Activated naive CD8-positive, alpha-beta T cell (primary cell): ENCODE measurements around the gene HNF4A.
"Not testable (repeated sequence)": the region's sequence is repeated elsewhere in the genome, so short reads cannot be mapped to it uniquely, and the experiment has no call there.

Experiments
- H3K27ac Mint-ChIP-seq: one replicate; pipeline ENCODE4 v1.8.0; 2021; ENCODE audit warnings: mixed read lengths
- H3K27me3 Mint-ChIP-seq: one replicate; pipeline ENCODE4 v1.8.0; 2021; ENCODE audit warnings: mixed read lengths
- H3K36me3 Mint-ChIP-seq: one replicate; pipeline ENCODE4 v1.8.0; 2021; ENCODE audit warnings: mixed read lengths
- H3K4me1 Mint-ChIP-seq: one replicate; pipeline ENCODE4 v1.8.0; 2021; ENCODE audit warnings: low read depth, mixed read lengths
- H3K4me3 Mint-ChIP-seq: one replicate; pipeline ENCODE4 v1.8.0; 2021; ENCODE audit warnings: mild to moderate bottlenecking, mixed read lengths
- H3K9me3 Mint-ChIP-seq: one replicate; pipeline ENCODE4 v1.8.0; 2021; ENCODE audit warnings: low read depth, mixed read lengths

The HNF4A gene

GRCh38 chr20:44463466-44463865, 108.0 kb downstream of the HNF4A start:
- Mint-ChIP-seq H3K36me3 (no peaks in the 10 kb centered on the region), H3K4me1 (no peaks in the 10 kb centered on the region)

GRCh38 chr20:44464514-44464913, 109.0 kb downstream of the HNF4A start:
- H3K36me3 Mint-ChIP-seq: no peaks in the 10 kb centered on the region
- no peaks in the 10 kb centered on the region for H3K4me1 Mint-ChIP-seq
- H3K9me3 Mint-ChIP-seq: no peaks in the 10 kb centered on the region
- H3K27ac Mint-ChIP-seq: no peak overlapping the region
- no peaks in the 10 kb centered on the region for H3K27me3 Mint-ChIP-seq
- no peak overlapping the region for H3K4me3 Mint-ChIP-seq

More at GRCh38 chr20:44463466-44463865, 108.0 kb downstream of the HNF4A start:
- Mint-ChIP-seq H3K9me3 (no peaks in the 10 kb centered on the region), H3K4me3 (no peak overlapping the region), H3K27ac (no peak overlapping the region), H3K27me3 (no peaks in the 10 kb centered on the region)

GRCh38 chr20:44465001-44465560, 109.6 kb downstream of the HNF4A start:
- Mint-ChIP-seq H3K27ac (no peak overlapping the region), H3K4me3 (no peak overlapping the region), H3K27me3 (no peaks in the 10 kb centered on the region), H3K36me3 (no peaks in the 10 kb centered on the region), H3K9me3 (no peaks in the 10 kb centered on the region), H3K4me1 (no peaks in the 10 kb centered on the region)

GRCh38 chr20:44467289-44467883, 111.9 kb downstream of the HNF4A start:
- Mint-ChIP-seq H3K4me3 (no peak overlapping the region), H3K9me3 (no peaks in the 10 kb centered on the region), H3K36me3 (no peaks in the 10 kb centered on the region), H3K27ac (no peak overlapping the region), H3K4me1 (no peaks in the 10 kb centered on the region), H3K27me3 (no peaks in the 10 kb centered on the region)

- H3K27ac Mint-ChIP-seq: no peak overlapping the region
- H3K4me1 Mint-ChIP-seq: no peaks in the 10 kb centered on the region
- H3K27me3 Mint-ChIP-seq: no peaks in the 10 kb centered on the region
- no peaks in the 10 kb centered on the region for H3K9me3 Mint-ChIP-seq
- no peak overlapping the region for H3K4me3 Mint-ChIP-seq
- H3K36me3 Mint-ChIP-seq: no peaks in the 10 kb centered on the region
These were observed 112.7 kb downstream of the HNF4A start for GRCh38 chr20:44468044-44468782.

GRCh38 chr20:44470327-44470726, 114.8 kb downstream of the HNF4A start:
- Mint-ChIP-seq H3K27me3 (no peaks in the 10 kb centered on the region), H3K9me3 (no peaks in the 10 kb centered on the region), H3K4me1 (peaks cover 4% of the 10 kb centered on the region), H3K36me3 (no peaks in the 10 kb centered on the region), H3K27ac (no peak overlapping the region), H3K4me3 (no peak overlapping the region)

- Mint-ChIP-seq H3K9me3 (no peaks in the 10 kb centered on the region), H3K4me1 (peaks cover 12% of the 10 kb centered on the region)
These were observed 116.0 kb downstream of the HNF4A start for GRCh38 chr20:44471481-44471882.

GRCh38 chr20:44472283-44472682, 116.8 kb downstream of the HNF4A start:
- H3K27ac Mint-ChIP-seq, H3K36me3 Mint-ChIP-seq, H3K4me3 Mint-ChIP-seq, H3K9me3 Mint-ChIP-seq, H3K27me3 Mint-ChIP-seq: not testable (repeated sequence)
- peaks cover 20% of the 10 kb centered on the region for H3K4me1 Mint-ChIP-seq

More at GRCh38 chr20:44471481-44471882, 116.0 kb downstream of the HNF4A start:
- Mint-ChIP-seq H3K4me3 (no peak overlapping the region), H3K36me3 (no peaks in the 10 kb centered on the region), H3K27ac (no peak overlapping the region), H3K27me3 (no peaks in the 10 kb centered on the region)

- Mint-ChIP-seq H3K9me3 (no peaks in the 10 kb centered on the region), H3K36me3 (peaks cover 3% of the 10 kb centered on the region), H3K27ac (peak overlapping the region; percentile 97), H3K4me3 (peak overlapping the region; percentile 94), H3K4me1 (peaks cover 24% of the 10 kb centered on the region), H3K27me3 (no peaks in the 10 kb centered on the region)
These were observed 119.8 kb downstream of the HNF4A start for GRCh38 chr20:44475372-44475693.

GRCh38 chr20:44475694-44476560, 120.4 kb downstream of the HNF4A start, which contains the start of gene TTPAL:
TSS of gene TTPAL (plus strand) at chr20:44475874. CDS start at chr20:44480000, 4,126 bp downstream.
- Mint-ChIP-seq H3K4me1 (peaks cover 24% of the 10 kb centered on the region), H3K27me3 (no peaks in the 10 kb centered on the region), H3K36me3 (peaks cover 3% of the 10 kb centered on the region)

GRCh38 chr20:44477151-44477550, 121.7 kb downstream of the HNF4A start:
- Mint-ChIP-seq H3K4me1 (peaks cover 24% of the 10 kb centered on the region), H3K9me3 (no peaks in the 10 kb centered on the region), H3K4me3 (peak overlapping the region; percentile 94), H3K36me3 (peaks cover 6% of the 10 kb centered on the region), H3K27ac (peak overlapping the region; percentile 97), H3K27me3 (no peaks in the 10 kb centered on the region)

More at GRCh38 chr20:44475694-44476560, 120.4 kb downstream of the HNF4A start, which contains the start of gene TTPAL:
- H3K9me3 Mint-ChIP-seq: no peaks in the 10 kb centered on the region
- H3K4me3 Mint-ChIP-seq: peak within 1 kb of the TSS; percentile 94
- H3K27ac Mint-ChIP-seq: peak within 1 kb of the TSS; percentile 97

GRCh38 chr20:44478206-44478605, 122.7 kb downstream of the HNF4A start:
- Mint-ChIP-seq H3K4me1 (peaks cover 24% of the 10 kb centered on the region), H3K9me3 (no peaks in the 10 kb centered on the region), H3K4me3 (no peak overlapping the region), H3K27me3 (no peaks in the 10 kb centered on the region), H3K27ac (no peak overlapping the region), H3K36me3 (peaks cover 6% of the 10 kb centered on the region)

- peaks cover 24% of the 10 kb centered on the region for H3K4me1 Mint-ChIP-seq
- no peak overlapping the region for H3K4me3 Mint-ChIP-seq
- no peaks in the 10 kb centered on the region for H3K9me3 Mint-ChIP-seq
- H3K36me3 Mint-ChIP-seq: peaks cover 8% of the 10 kb centered on the region
- H3K27ac Mint-ChIP-seq: no peak overlapping the region
- no peaks in the 10 kb centered on the region for H3K27me3 Mint-ChIP-seq
These were observed 124.1 kb downstream of the HNF4A start for GRCh38 chr20:44479643-44480042.

GRCh38 chr20:44480097-44480496, 124.6 kb downstream of the HNF4A start:
- Mint-ChIP-seq H3K4me1 (peaks cover 23% of the 10 kb centered on the region), H3K9me3 (no peaks in the 10 kb centered on the region), H3K27ac (no peak overlapping the region), H3K36me3 (peaks cover 9% of the 10 kb centered on the region), H3K27me3 (no peaks in the 10 kb centered on the region), H3K4me3 (no peak overlapping the region)
